ENCODE measurements around the gene TRMT10C.
A peak's percentile ranks its signal among the peaks of the same experiment; 100 is the strongest.
"Not testable (repeated sequence)": the region's sequence is repeated elsewhere in the genome, so short reads cannot be mapped to it uniquely, and the experiment has no call there.

TRMT10C gene

GRCh38 chr3:101549473-101549872, 12.2 kb upstream of the TRMT10C start:
- DNase-seq = no peak

GRCh38 chr3:101551359-101552081, 10.1 kb upstream of the TRMT10C start:
- DNase-seq = not testable (repeated sequence)

GRCh38 chr3:101553381-101553780, 8.3 kb upstream of the TRMT10C start:
- not testable (repeated sequence) for DNase-seq

GRCh38 chr3:101556064-101556463, 5.6 kb upstream of the TRMT10C start:
- DNase-seq = no peak

- DNase-seq = no peak
Measured at GRCh38 chr3:101567528-101568317, 6.1 kb downstream of the TRMT10C start.

GRCh38 chr3:101571028-101571895, 9.6 kb downstream of the TRMT10C start:
- DNase-seq = peak in 1 of 2 donors; percentile 55

GRCh38 chr3:101573449-101574387, 12.1 kb downstream of the TRMT10C start, which contains the start of gene PCNP:
PCNP (plus strand) TSS chr3:101574180; CDS start chr3:101574216, 36 bp downstream.
- peak; percentile 98 to 99 for DNase-seq

GRCh38 chr3:101574388-101575112, 12.9 kb downstream of the TRMT10C start:
- DNase-seq = peak; percentile 45 to 67

GRCh38 chr3:101577286-101577685, 15.6 kb downstream of the TRMT10C start:
- no peak for DNase-seq

- DNase-seq = no peak
Measured at GRCh38 chr3:101588616-101589015, 26.9 kb downstream of the TRMT10C start.

- DNase-seq = no peak
Measured at GRCh38 chr3:101591071-101591470, 29.4 kb downstream of the TRMT10C start.

- no peak for DNase-seq
Measured at GRCh38 chr3:101602731-101603130, 41.1 kb downstream of the TRMT10C start.

- DNase-seq = no peak
Measured at GRCh38 chr3:101603184-101603583, 41.5 kb downstream of the TRMT10C start.

GRCh38 chr3:101605398-101605797, 43.7 kb downstream of the TRMT10C start:
- not testable (repeated sequence) for DNase-seq

- no peak for DNase-seq
Measured at GRCh38 chr3:101611023-101611422, 49.4 kb downstream of the TRMT10C start.

GRCh38 chr3:101613014-101613413, 51.3 kb downstream of the TRMT10C start:
- DNase-seq = not testable (repeated sequence)

GRCh38 chr3:101615525-101615924, 53.9 kb downstream of the TRMT10C start:
- no peak for DNase-seq
